ENCODE measurements around the gene DIPK1C.

GRCh38 chr18:74473976-74474640, 17.0 kb upstream of the DIPK1C start:
- TF ChIP-seq SMC3 (IDR thresholded peaks at IDR 0.05; ENCODE audit: borderline replicate concordance, low read length) (no peak), NFXL1 (IDR thresholded peaks at IDR 0.05; ENCODE audit: borderline replicate concordance) (no peak), RFX5 (IDR thresholded peaks at IDR 0.05; ENCODE audit: low read depth, low read length) (no peak), FOXK2 (IDR thresholded peaks at IDR 0.05) (no peak), POLR2A (IDR thresholded peaks at IDR 0.05; ENCODE audit: low read depth, low read length) (no peak)
- TF ChIP-seq, protein P1, sequence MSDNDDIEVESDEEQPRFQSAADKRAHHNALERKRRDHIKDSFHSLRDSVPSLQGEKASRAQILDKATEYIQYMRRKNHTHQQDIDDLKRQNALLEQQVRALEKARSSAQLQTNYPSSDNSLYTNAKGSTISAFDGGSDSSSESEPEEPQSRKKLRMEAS (IDR thresholded peaks at IDR 0.05; ENCODE audit: low read depth, low read length): no peak
